ENCODE measurements around the gene COPS4.
A peak's percentile ranks its signal among the peaks of the same experiment; 100 is the strongest.
"Not testable (repeated sequence)": the region's sequence is repeated elsewhere in the genome, so short reads cannot be mapped to it uniquely, and the experiment has no call there.

Gene COPS4

GRCh38 chr4:83024233-83024632, 10.8 kb upstream of the COPS4 start:
- DNase-seq: no peak

DNA sequence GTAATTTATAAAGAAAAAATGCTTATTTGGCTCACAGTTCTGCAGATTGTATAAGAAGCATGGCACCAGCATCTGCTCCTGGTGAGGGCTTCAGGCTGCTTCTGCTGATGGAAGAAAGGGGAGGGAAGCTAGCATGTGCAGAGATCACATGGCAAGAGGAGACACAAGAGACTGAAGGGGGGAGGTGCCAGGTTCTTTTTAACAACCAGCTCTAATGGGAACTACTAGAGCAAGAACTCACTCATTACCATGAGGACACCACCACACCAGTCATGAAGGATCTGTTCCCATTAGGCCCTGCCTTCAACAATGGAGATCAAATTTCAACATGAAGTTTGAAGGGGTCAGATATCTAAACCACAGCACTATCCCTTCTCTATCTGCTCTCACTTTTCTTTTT, 9.4 kb upstream of the COPS4 start:
- DNase-seq: no peak

DNA sequence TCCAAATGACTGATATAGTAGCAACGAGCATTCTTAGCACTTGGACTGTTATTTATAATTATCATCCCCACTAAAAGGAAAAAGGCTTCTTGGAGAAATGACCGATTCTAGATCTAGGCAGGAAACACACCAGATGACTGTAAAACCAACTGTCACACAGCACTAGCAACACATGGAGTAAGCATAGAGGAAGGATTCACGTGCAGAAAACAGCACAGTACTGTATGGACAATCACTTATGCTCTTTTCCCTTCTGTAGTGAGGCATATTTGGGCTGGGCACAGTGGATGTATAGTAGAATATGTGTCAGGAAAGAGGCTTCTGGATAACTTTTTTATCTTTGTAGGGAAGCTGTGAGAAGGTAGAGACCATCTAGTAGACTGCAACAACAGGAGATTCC, 6.0 kb upstream of the COPS4 start:
- DNase-seq: no peak

DNA sequence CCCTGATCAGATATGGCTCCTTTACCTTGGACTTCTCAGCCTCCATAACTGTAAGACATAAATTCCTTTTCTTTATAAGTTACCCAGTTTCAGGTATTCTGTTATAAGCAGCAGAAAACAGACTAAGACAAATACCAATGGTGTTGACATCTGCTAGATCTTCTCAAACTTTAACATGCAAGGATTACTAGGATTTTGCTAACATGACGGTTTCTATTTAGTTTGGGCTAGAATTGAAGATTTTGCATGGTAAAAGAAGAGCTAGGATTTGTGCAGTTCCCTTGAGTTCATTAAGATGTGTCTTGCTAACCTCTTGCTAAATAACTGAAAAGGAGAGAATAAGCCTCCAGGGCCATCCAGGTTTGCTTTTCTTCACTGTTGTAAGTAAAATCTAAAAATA, 5.3 kb upstream of the COPS4 start:
- DNase-seq: no peak

DNA sequence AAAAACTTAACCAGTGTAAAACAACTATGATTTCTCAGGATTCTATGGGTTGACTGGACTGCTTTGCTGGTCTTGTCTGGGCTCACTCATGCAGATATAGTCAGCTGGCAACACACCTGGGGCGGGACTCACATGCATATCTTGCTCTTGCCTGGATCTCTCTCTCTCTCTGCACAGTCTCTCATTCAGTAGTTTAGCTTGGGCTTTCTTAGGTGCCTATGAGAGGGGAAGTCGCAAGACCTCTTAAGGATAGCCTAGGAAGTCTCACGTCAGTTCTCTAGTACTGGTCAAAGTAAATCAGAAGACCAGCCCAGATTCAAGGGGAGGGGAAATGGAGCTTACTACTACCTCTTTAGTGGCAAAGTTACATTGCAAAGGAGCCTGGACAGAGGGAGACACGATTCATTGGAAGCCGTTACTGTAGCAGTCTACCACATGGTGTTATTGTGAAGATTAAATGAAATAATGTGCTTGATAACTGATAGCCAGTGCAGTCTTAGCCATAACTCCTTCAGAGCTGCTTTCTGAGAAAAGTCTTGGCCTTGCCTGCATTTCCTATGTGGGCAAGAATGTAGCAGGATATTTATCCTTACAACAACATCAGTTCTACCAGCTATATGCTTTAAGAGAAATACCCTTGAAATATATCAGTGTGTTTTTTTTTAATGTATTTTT, 2.1 kb downstream of the COPS4 start:
- no peak for DNase-seq

GRCh38 chr4:83040269-83040668, 5.3 kb downstream of the COPS4 start:
- DNase-seq: no peak

GRCh38 chr4:83043157-83043556, 8.2 kb downstream of the COPS4 start:
- DNase-seq: not testable (repeated sequence)

DNA sequence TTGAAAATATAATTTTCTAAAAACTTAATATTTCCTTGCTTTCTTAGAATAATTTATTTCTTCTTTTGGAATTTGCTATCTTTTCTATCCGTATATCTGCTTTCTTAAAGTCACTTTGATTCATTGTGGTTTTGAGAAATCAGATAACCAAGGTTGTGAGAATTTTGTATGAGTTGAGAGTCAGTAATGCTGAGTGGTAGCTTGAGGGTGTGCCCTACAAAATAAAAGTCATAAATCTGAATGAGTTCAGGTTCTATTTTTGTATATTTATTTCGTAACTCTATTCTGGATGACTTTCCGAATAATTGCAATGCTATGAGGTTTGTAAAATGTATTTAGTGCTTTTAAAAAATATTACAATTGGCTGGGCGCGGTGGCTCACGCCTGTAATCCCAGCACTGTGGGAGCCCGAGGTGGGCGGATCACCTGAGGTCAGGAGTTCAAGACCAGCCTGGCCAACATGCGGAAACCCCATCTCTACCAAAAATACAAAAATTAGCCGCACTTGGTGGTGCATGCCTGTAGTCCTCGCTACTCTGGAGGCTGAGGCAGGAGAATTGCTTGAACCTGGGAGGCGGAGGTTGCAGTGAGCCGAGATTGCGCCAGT, 8.9 kb downstream of the COPS4 start:
- DNase-seq: no peak

DNA sequence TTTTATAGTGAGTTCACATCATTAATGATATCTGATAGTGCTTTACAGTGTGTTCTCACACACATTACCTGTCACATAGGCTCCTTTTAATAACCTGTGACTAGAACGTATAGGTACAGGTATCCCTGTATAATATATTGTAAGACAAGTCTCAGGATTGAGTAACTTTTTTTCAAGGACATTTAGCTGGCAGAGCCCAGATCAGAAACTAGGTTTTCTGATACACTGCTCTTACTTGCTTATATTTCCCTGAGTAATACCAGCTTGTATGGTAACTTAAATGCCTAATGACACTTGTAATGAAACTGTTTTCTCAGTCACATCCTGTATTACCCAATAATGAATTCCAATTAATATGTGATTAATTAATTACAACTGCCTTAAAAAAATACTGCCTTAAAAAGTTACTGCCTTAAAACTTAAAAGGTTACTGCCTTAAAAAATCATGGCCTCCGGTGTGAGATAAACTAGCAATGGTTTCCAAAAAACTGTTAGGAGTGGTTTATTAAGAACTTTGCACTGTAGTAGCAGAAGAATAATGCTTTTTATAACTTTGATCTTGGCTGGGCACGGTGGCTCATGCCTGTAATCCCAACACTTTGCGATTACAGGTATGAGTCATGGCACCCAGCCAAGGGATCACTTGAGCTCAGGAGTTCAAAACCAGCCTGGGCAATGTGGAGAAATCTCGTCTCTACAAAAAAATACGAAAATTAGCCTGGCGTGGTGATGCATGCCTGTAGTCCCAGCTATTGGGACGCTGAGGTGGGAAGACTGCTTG, 11.9 kb downstream of the COPS4 start:
- DNase-seq: no peak

DNA sequence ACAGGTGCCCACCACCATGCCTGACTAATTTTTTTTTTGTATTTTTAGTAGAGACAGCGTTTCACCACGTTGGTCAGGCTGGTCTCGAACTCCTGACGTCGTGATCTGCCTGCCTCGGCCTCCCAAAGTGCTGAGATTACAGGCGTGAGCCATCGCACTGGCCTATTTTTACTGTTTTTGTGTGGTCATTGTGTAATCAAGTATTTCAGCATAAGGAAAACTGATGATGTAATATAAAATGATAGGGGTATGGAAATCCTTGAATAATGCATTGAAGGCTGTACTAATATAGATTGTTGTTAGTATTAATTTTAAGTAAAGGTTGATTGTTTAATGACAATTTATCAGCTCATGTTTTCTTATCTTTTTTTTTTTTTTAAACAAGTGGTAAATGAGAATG, 13.8 kb downstream of the COPS4 start:
- DNase-seq: not testable (repeated sequence)

DNA sequence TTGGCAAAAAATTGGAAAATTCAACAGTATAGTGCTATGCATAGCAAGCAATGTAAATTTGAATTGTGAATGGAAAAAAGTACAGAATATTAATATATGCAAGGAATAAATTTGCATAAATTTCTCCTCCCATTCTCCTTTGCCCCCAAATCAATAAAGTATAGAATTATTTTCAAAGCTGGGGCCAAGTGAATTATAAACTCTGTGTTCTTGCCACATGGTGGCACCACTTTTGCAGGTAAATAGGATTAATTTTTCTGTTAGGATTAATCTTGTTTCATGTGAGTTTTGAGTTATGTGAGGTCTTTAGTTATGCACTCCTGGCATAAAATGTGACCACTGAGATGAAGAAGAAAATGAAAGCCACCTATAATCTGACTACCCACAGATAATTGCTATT, 19.9 kb downstream of the COPS4 start:
- no peak for DNase-seq

- DNase-seq: no peak
Observed at GRCh38 chr4:83062739-83063138, 27.8 kb downstream of the COPS4 start.

- DNase-seq: no peak
Observed at GRCh38 chr4:83065266-83065665, 30.3 kb downstream of the COPS4 start.

DNA sequence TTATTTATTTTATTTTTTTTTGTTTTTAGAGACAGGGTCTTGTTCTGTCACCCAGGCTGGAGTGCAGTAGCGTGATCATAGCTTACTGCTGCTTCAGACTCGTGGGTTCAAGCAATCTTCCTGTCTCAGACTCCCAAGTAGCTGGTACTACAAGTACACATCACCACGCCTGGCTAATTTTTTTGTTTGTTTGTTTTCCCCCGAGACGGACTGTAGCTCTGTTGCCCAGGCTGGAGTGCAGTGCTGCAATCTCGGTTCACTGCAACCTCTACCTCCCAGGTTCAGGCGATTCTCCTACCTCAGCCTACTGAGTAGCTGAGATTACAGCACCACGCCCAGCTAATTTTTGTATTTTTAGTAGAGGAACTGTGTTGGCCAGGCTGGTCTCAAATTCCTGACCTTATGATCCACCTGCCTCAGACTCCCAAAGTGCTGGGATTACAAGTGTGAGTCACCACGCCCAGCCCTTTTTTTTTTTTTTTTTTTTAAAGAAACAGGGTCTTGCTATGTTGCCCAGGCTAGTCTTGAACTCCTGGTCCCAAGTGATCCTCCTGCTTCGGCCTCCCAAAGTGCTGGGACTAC, 32.2 kb downstream of the COPS4 start:
- DNase-seq: no peak

- no peak for DNase-seq
Observed at GRCh38 chr4:83071116-83071515, 36.1 kb downstream of the COPS4 start.

- peak; percentile 45 for DNase-seq
Observed at GRCh38 chr4:83074086-83074704, 39.2 kb downstream of the COPS4 start.

- DNase-seq: not testable (repeated sequence)
Observed at GRCh38 chr4:83074783-83075182, 39.8 kb downstream of the COPS4 start.

- no peak for DNase-seq
Observed at GRCh38 chr4:83075311-83076095, 40.5 kb downstream of the COPS4 start.

GRCh38 chr4:83080561-83080960, 45.6 kb downstream of the COPS4 start:
- no peak for DNase-seq

DNA sequence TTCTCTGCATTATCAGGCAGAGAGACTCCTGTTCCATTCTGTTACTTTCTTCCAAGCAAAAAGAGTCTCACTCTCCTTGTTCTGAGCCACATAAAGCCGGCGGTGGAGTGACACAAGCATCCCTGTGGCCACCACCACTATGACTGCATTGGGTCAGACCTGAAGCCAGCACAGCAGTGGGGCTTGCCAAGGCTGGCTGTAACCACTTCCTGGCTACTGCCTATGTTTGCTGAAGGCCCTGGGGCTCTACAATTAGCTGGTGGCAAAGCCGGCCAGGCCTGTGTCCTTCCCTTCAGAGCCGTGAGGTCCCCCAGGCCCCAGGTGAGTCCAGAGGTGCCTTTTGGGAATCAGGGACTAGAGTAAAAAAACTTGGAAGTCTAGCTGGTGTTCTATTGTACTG, 47.8 kb downstream of the COPS4 start:
- DNase-seq: no peak

- no peak for DNase-seq
Observed at GRCh38 chr4:83083925-83084475, 49.0 kb downstream of the COPS4 start.

DNA sequence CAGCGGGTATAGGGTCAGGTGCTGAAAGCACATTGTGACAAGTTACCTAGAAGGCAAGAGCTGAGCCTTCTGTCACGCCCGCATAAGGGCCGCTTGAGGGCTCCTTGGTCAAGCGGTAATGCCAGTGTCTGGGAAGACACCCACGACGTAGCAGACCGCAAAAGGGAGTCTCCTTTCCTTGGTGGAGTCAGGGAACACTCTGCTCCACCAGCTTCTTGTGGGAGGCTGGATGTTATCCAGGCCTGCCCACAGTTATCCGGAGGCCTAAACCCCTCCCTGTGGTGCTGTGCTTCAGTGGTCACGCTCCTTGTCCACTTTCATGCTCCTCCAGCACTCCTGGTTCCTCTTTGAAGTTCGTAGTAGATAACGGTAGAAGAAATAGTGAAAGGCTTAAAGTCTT, 50.0 kb downstream of the COPS4 start:
- not testable (repeated sequence) for DNase-seq

All from SHP77 treated with DMSO at 0.1 percent for 48 hours (cell line).